Common myeloid progenitor, CD34-positive (primary cell): ENCODE data around the gene CDK2AP2.

Experiments used
- CTCF ChIA-PET: fragments of 350-600 bp; sonication (Branson Sonifier 250); formaldehyde crosslinking; loops from one replicate; lab custom pipeline; 2021; ENCODE audit warnings: antibody characterized with exemption; lab: Charles Lee
- POLR2A ChIA-PET: fragments of 350-600 bp; sonication (Branson Sonifier 250); formaldehyde crosslinking; loops from one replicate; lab custom pipeline; 2021; ENCODE audit warnings: antibody characterized with exemption; lab: Charles Lee
- DNase-seq, 3 donors: peaks; one replicate each; pipeline versions ENCODE4 v3.0.0 to v3.0.0-alpha.2; 2013
- H3K27ac ChIP-seq, 2 experiments: 1 replicate in 1 of 2; 2 replicates in 1 of 2; pipeline ENCODE4 v1.7.0; 2013; ENCODE audit warnings: inconsistent platforms in 2 of 2, low read length in 2 of 2, mild to moderate bottlenecking in 2 of 2, low read depth in 1 of 2, moderate library complexity in 1 of 2; ENCODE audit not compliant: severe bottlenecking in 2 of 2, insufficient read depth in 1 of 2, poor library complexity in 1 of 2
- H3K27me3 ChIP-seq, 5 experiments: replicated peaks in 2 of 5; 1 replicate in 3 of 5; 2 replicates in 2 of 5; pipeline versions ENCODE4 v1.6.1 to v1.7.0; 2013; ENCODE audit warnings: low read length in 4 of 5, mild to moderate bottlenecking in 2 of 5, moderate library complexity in 2 of 5, inconsistent platforms in 1 of 5; ENCODE audit not compliant: insufficient read depth in 5 of 5, control insufficient read depth in 4 of 5
- H3K36me3 ChIP-seq, 4 experiments: 1 replicate in 2 of 4; 2 replicates in 2 of 4; pipeline versions ENCODE4 v1.6.1 to v1.7.0; 2013; ENCODE audit warnings: low read length in 3 of 4, control low read depth in 1 of 4, mild to moderate bottlenecking in 1 of 4; ENCODE audit not compliant: control insufficient read depth in 4 of 4, insufficient read depth in 4 of 4
- H3K4me1 ChIP-seq, 4 experiments: 1 replicate in 3 of 4; 2 replicates in 1 of 4; pipeline versions ENCODE4 v1.6.1 to v1.7.1; 2013; ENCODE audit warnings: low read length in 3 of 4, mild to moderate bottlenecking in 3 of 4, control low read depth in 1 of 4, inconsistent platforms in 1 of 4, moderate library complexity in 1 of 4; ENCODE audit not compliant: control insufficient read depth in 4 of 4, insufficient read depth in 4 of 4; ENCODE audit errors: control extremely low read depth in 1 of 4
- H3K4me3 ChIP-seq, 7 experiments: 1 replicate in 4 of 7; 2 replicates in 3 of 7; pipeline versions ENCODE4 v1.5.1 to v1.7.0; 2013; ENCODE audit warnings: mild to moderate bottlenecking in 7 of 7, low read length in 6 of 7, moderate library complexity in 6 of 7, inconsistent platforms in 2 of 7, low read depth in 2 of 7, control low read depth in 1 of 7; ENCODE audit not compliant: insufficient read depth in 4 of 7, control insufficient read depth in 1 of 7; ENCODE audit errors: extremely low read depth in 1 of 7
- H3K9me3 ChIP-seq, 5 experiments: 1 replicate in 4 of 5; 2 replicates in 1 of 5; pipeline versions ENCODE4 v1.6.1 to v1.7.1; 2013; ENCODE audit warnings: low read length in 4 of 5, mild to moderate bottlenecking in 2 of 5, inconsistent platforms in 1 of 5, low read depth in 1 of 5, moderate library complexity in 1 of 5; ENCODE audit not compliant: control insufficient read depth in 4 of 5, insufficient read depth in 2 of 5; ENCODE audit errors: control extremely low read depth in 1 of 5
- WGBS: methylation state at CpG from one replicate; pipeline ENCODE4 v1.1.5; 2013; ENCODE audit not compliant: insufficient coverage; 5-methylcytosine and 5-hydroxymethylcytosine counted together

Gene CDK2AP2

DNA sequence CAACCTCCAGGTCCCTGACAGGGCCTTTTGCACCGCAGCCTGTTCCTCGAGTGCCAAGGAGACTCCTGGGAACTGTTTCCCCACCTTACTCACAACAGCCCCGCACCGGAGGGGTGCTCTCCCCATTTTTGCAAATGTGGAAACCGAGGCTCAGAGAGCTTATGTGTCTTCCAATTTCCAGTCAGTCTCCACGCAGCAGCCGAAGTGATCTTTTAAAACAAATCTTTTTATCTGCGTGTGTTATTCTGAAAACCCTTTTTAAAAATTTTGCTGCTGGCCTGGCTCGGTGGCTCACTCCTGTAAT lies 38.5 kb downstream of the CDK2AP2 start:
- H3K27me3 ChIP-seq = peaks cover 0 to 2% (median 0%) of the 10 kb centered on the region in 5 experiments
- H3K27ac ChIP-seq = peak overlapping the region; percentile 33 to 68
- WGBS = 23% methylated on average over 9 of the region's 9 CpGs
- ChIA-PET POLR2A (interaction anchor here (1.5 kb wide), 1 partner anchor 32 kb away, joined by 4 read pairs; the partner anchor contains the start of gene PTPRCAP), CTCF (interaction anchor here (0.7 to 4.1 kb wide), 6 partner anchors 18 to 89 kb away, joined by 3 to 30 read pairs (median 3); partner anchors contain the start of genes PPP1CA, PTPRCAP and TBC1D10C)
- DNase-seq = no peak
- H3K4me1 ChIP-seq = peaks cover 3 to 37% (median 25%) of the 10 kb centered on the region in 4 experiments
- H3K4me3 ChIP-seq = peak overlapping the region; percentile 44 to 88 (median 71)
- H3K36me3 ChIP-seq = no peaks in the 10 kb centered on the region
- no peaks in the 10 kb centered on the region for H3K9me3 ChIP-seq

DNA sequence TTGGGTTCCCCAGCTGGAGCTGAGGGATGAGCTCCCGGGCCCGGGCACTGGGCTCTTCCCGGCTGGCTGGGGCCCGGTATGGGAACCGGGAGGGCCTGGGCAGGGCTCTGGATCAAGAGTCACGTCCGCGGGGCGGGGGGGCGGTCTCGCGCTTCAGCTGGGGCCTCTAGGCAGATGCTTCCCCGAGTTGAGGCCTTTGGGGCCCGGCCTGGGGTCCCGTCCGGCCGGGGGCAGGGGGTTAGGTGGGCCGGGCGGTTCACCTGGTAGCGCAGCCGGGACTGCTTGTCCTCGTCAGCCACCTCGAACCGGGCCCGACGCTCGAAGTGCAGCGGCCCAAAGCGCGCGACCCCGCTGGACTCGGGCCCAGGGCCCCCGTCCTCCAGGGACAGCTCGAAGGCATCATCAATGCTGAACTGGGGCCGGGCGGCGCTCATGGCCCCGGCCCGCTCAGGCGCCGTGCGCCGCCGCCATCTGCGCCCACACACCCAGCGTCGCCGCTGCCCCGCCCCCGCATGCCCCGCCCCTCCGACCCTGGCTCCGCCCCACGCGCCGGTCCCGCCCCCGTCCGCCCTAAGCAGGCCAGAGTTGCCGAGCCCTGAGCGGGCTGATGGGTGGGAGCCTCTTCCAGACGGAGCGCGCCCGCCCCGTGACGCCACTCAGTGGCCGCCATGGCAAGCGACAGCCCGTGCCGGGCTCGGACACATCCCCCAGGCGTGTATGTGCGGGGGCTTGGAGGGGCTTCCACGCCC lies 39.0 kb downstream of the CDK2AP2 start, which contains the start of gene TMEM134:
TSS of gene TMEM134 (minus strand) at position 493 of the 749 bp plus-strand sequence. CDS start at position 434, 59 bp downstream.
- H3K27ac ChIP-seq = peak within 1 kb of the TSS; percentile 33 to 68
- peaks cover 3 to 42% (median 29%) of the 10 kb centered on the region in 4 experiments for H3K4me1 ChIP-seq
- H3K27me3 ChIP-seq = no peaks in the 10 kb centered on the region
- CTCF ChIA-PET = interaction anchor here (0.6 to 4.1 kb wide), 17 partner anchors 10 to 126 kb away, joined by 3 to 30 read pairs (median 3); partner anchors contain the start of genes PPP1CA, PTPRCAP, RPS6KB2 and TBC1D10C
- H3K9me3 ChIP-seq = no peaks in the 10 kb centered on the region
- WGBS = under 1% methylated on average over 75 of the region's 76 CpGs
- H3K4me3 ChIP-seq = peak within 1 kb of the TSS; percentile 59 to 88 (median 80)
- POLR2A ChIA-PET = interaction anchor here (1.0 to 1.5 kb wide), 3 partner anchors 31 to 68 kb away, joined by 3 to 4 read pairs (median 3); partner anchors contain the start of genes PPP1CA and PTPRCAP
- H3K36me3 ChIP-seq = no peaks in the 10 kb centered on the region
- DNase-seq = peak; percentile 93 to 95 (median 94)

DNA sequence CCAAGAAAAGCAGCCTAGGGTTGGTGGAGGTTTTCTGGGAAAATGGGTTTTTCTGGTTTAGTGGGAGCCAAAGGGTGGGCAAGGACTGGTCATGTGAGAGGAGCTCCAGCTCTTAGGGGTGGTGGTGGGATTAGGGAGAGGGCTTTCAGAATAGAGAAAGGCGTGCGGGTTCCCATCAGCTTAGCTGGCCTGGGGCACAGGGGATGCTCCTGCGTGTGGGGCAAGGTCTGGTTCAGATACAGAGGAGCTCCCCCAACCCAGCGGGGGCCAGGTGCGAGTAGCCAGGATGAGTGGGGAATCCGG lies 39.6 kb downstream of the CDK2AP2 start:
- Histone ChIP-seq H3K4me1 (peaks cover 3 to 46% (median 32%) of the 10 kb centered on the region in 4 experiments), H3K36me3 (peaks cover 0 to under 1% (median 0%) of the 10 kb centered on the region in 4 experiments), H3K27ac (peak overlapping the region in 1 of 2 experiments; percentile 61), H3K4me3 (peak overlapping the region; percentile 59 to 88 (median 80)), H3K27me3 (no peaks in the 10 kb centered on the region), H3K9me3 (no peaks in the 10 kb centered on the region)
- WGBS = 3% methylated on average over 6 of the region's 6 CpGs
- no peak for DNase-seq
- ChIA-PET CTCF (interaction anchor here (0.6 to 4.1 kb wide), 14 partner anchors 9 to 126 kb away, joined by 3 to 30 read pairs (median 3); partner anchors contain the start of genes PPP1CA, PTPRCAP, RPS6KB2 and TBC1D10C), POLR2A (interaction anchor here (1.0 to 1.5 kb wide), 4 partner anchors 31 to 67 kb away, joined by 3 to 4 read pairs (median 3); partner anchors contain the start of genes PPP1CA and PTPRCAP)

DNA sequence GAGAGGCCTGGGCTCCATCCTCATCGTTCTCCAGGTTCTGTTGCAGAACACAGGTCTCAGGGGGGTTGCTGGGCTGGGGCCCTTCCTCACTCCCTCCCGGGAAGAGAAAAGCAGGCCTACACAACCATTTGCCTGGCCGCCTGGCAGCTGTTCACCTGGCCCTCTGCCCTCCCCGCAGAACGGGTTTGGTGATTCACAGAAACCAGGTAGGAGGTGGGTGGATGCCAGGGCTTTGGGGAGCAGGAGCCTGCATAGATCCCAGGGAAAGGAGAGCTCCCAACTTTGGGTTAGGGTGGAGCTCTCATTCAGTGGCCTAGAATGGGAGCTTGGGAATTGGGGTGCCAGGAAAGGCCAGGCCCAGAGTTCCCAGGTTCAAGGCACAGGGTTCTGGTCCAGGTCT lies 39.9 kb downstream of the CDK2AP2 start:
- peak overlapping the region in 1 of 2 experiments; percentile 61 for H3K27ac ChIP-seq
- DNase-seq = no peak
- H3K9me3 ChIP-seq = no peaks in the 10 kb centered on the region
- ChIA-PET POLR2A (interaction anchor here (1.0 to 1.5 kb wide), 4 partner anchors 30 to 67 kb away, joined by 3 to 4 read pairs (median 3); partner anchors contain the start of genes PPP1CA and PTPRCAP), CTCF (interaction anchor here (0.6 to 4.1 kb wide), 14 partner anchors 9 to 125 kb away, joined by 3 to 30 read pairs (median 3); partner anchors contain the start of genes PPP1CA, PTPRCAP, RAD9A and RPS6KB2)
- peaks cover 3 to 46% (median 32%) of the 10 kb centered on the region in 4 experiments for H3K4me1 ChIP-seq
- H3K36me3 ChIP-seq = peaks cover 0 to 2% (median 0%) of the 10 kb centered on the region in 4 experiments
- H3K27me3 ChIP-seq = no peaks in the 10 kb centered on the region
- peak overlapping the region; percentile 59 to 88 (median 80) for H3K4me3 ChIP-seq
- WGBS = 80% methylated on average over 3 of the region's 5 CpGs

DNA sequence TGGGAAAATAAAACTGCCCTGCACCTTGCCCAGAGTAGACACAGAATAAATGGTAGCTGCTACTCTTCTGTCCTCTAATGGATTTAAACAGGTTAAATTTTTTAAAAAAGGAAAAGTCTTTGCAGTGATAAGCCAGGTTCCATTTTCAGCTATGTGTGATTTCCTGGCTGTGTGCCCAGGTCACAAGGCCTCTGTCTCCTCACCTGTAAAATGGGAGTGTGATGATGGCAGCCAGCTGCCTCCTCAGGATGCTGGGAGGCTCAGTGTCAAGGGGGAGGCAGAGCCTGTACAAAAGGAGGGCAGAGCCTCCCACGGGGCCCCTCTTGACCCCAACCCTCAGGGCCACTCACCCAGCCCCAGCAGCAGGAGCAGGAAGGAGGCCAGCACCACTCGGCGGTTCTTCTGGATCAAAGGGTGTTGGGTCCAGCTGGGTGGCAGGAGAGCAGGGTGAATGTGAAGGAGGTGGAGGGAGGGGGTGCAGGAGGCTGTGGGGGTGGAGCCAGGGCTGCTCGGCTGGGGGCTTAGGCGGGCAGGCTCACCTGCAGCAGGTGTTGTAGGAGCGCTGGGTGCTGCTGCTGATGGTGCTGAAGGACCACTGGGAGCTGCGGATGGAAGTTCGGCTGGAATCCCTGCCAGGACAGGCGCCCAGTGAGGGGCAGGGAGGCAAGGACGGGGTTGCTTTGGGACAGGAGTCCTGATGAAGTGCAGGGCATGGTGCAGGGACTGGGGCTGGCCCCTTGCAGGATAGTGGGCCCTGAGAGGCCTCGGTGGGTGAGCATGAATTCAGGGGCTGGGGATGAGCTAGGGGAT lies 40.8 kb downstream of the CDK2AP2 start:
- no peaks in the 10 kb centered on the region for H3K27me3 ChIP-seq
- POLR2A ChIA-PET = interaction anchor here (1.1 kb wide), 1 partner anchor 32 kb away, joined by 3 read pairs; no protein-coding TSS in a partner anchor
- peaks cover 3 to 46% (median 32%) of the 10 kb centered on the region in 4 experiments for H3K4me1 ChIP-seq
- CTCF ChIA-PET = interaction anchor here (1.1 to 4.1 kb wide), 7 partner anchors 8 to 76 kb away, joined by 3 to 30 read pairs (median 4); partner anchors contain the start of genes PPP1CA, PTPRCAP, RAD9A and TBC1D10C
- H3K27ac ChIP-seq = no peak overlapping the region
- no peaks in the 10 kb centered on the region for H3K9me3 ChIP-seq
- WGBS = over 99% methylated on average over 8 of the region's 11 CpGs
- H3K36me3 ChIP-seq = peaks cover 0 to 2% (median 0%) of the 10 kb centered on the region in 4 experiments
- H3K4me3 ChIP-seq = no peak overlapping the region
- no peak for DNase-seq

DNA sequence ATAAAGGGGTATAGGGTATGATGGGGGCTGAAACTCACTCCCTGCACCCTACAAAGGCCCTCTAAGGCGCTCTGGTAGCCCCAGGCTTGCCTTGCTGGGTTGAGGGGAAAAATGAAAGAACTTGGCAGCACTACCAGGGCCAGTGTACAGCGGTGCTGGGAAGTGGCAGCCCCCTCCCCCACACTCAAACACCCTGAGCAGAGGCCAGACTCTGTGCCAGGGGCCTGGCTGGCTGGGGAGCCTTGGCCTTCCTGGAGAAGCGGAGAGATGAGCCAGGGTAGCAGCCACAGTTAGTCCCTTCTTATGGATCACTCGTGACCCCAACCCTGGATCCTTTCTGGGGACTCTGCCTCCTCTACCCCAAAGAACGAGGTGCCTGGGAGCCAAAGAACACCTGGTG lies 41.6 kb downstream of the CDK2AP2 start:
- Histone ChIP-seq H3K27ac (no peak overlapping the region), H3K36me3 (peaks cover 0 to 2% (median 0%) of the 10 kb centered on the region in 4 experiments), H3K27me3 (no peaks in the 10 kb centered on the region), H3K9me3 (no peaks in the 10 kb centered on the region), H3K4me1 (peaks cover 3 to 46% (median 32%) of the 10 kb centered on the region in 4 experiments), H3K4me3 (no peak overlapping the region)
- DNase-seq = no peak
- 100% methylated on average over 3 of the region's 5 CpGs for WGBS
- POLR2A ChIA-PET = interaction anchor here (0.7 kb wide), 1 partner anchor 10 kb away, joined by 4 read pairs; no protein-coding TSS in a partner anchor
- CTCF ChIA-PET = interaction anchor here (0.8 to 1.3 kb wide), 2 partner anchors 19 to 64 kb away, joined by 3 to 5 read pairs; partner anchors contain the start of gene PPP1CA
